Memory B cell (primary cell): ENCODE results near the gene OR8H3.
"Not testable (repeated sequence)": the region's sequence is repeated elsewhere in the genome, so short reads cannot be mapped to it uniquely, and the experiment has no call there.

Experiments
- ATAC-seq: fragments of 150-1000 bp; cut with Tn5 transposase; 2 replicates; pipeline ENCODE4 v1.10.0; 2021; ENCODE audit warnings: low read depth, mild to moderate bottlenecking, moderate library complexity
- DNase-seq, 2 donors: peaks; one replicate each; pipeline ENCODE4 v3.0.0; 2022; ENCODE audit warnings: low spot score in 2 of 2
- H3K27ac Mint-ChIP-seq: one replicate; pipeline ENCODE4 v1.8.0; 2022; ENCODE audit warnings: mild to moderate bottlenecking, moderate library complexity, mixed read lengths
- H3K27me3 Mint-ChIP-seq: one replicate; pipeline ENCODE4 v1.8.0; 2022; ENCODE audit warnings: mixed read lengths
- H3K36me3 Mint-ChIP-seq: one replicate; pipeline ENCODE4 v1.8.0; 2022; ENCODE audit warnings: mild to moderate bottlenecking, mixed read lengths
- H3K4me1 Mint-ChIP-seq: one replicate; pipeline ENCODE4 v1.8.0; 2022; ENCODE audit warnings: mixed read lengths
- H3K4me3 Mint-ChIP-seq: one replicate; pipeline ENCODE4 v1.8.0; 2022; ENCODE audit warnings: mild to moderate bottlenecking, moderate library complexity, mixed read lengths
- H3K9me3 Mint-ChIP-seq: one replicate; pipeline ENCODE4 v1.8.0; 2022; ENCODE audit warnings: mixed read lengths

OR8H3 gene

DNA sequence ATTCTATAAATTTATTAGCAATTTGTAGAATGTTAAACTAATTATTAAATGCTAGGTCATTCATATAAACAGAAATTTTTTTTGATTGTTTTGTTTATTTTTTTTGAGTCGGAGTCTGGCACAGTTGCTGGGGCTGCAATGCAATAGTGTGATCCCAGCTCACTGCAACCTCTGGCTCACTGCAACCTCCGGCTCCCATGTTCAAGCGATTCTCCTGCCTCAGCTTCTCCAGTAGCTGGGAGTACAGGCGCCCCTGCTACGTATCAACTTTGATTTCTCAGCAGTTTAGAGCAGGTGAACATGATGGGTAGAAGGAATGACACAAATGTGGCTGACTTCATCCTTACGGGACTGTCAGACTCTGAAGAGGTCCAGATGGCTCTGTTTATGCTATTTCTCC, at the start of gene OR8H3:
Gene OR8H3 (plus strand): TSS at position 301 of the 400 bp plus-strand sequence. CDS start 0 bp downstream, at position 301.
- Mint-ChIP-seq H3K27me3 (no peaks in the 10 kb centered on the region), H3K4me1 (no peaks in the 10 kb centered on the region), H3K27ac (no peak within 1 kb of the TSS), H3K36me3 (no peaks in the 10 kb centered on the region), H3K4me3 (no peak within 1 kb of the TSS), H3K9me3 (peaks cover 12% of the 10 kb centered on the region)
- ATAC-seq, result no peak
- DNase-seq, result no peak

DNA sequence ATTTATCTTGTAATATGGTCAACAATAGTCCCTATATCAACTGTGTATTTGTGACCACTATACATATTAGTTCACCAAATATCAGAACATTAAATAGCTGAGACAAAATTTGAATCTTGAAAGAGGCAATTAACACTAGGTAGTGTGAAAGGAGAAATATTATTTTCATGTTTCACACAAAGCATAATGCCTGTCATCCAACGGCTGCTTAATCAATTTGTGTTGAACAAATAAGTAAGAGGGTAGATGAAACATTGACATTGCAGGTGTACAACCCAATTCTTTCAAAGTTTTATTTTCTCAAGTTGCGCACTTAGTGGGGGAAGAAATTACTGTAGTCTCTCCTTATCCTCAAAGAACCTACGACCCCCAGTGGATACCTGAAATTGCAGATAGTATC, 32.5 kb upstream of the OR8H3 start:
- H3K36me3 Mint-ChIP-seq, result no peaks in the 10 kb centered on the region
- peaks cover 6% of the 10 kb centered on the region for H3K9me3 Mint-ChIP-seq
- ATAC-seq (no peak), DNase-seq (no peak)
- no peaks in the 10 kb centered on the region for H3K4me1 Mint-ChIP-seq
- H3K4me3 Mint-ChIP-seq, result no peak overlapping the region
- no peaks in the 10 kb centered on the region for H3K27me3 Mint-ChIP-seq
- H3K27ac Mint-ChIP-seq, result no peak overlapping the region

- no peak for DNase-seq
- peaks cover 8% of the 10 kb centered on the region for H3K9me3 Mint-ChIP-seq
- no peak within 1 kb of the TSS for H3K27ac Mint-ChIP-seq
- no peaks in the 10 kb centered on the region for H3K4me1 Mint-ChIP-seq
- H3K27me3 Mint-ChIP-seq, result no peaks in the 10 kb centered on the region
- H3K4me3 Mint-ChIP-seq, result no peak within 1 kb of the TSS
- H3K36me3 Mint-ChIP-seq, result no peaks in the 10 kb centered on the region
- ATAC-seq, result no peak
These were observed 29.2 kb upstream of the OR8H3 start, which contains the start of gene OR8I2 for GRCh38 chr11:56093008-56093407. TSS of gene OR8I2 (plus strand) at chr11:56093308. CDS start at chr11:56093308, 0 bp downstream.

DNA sequence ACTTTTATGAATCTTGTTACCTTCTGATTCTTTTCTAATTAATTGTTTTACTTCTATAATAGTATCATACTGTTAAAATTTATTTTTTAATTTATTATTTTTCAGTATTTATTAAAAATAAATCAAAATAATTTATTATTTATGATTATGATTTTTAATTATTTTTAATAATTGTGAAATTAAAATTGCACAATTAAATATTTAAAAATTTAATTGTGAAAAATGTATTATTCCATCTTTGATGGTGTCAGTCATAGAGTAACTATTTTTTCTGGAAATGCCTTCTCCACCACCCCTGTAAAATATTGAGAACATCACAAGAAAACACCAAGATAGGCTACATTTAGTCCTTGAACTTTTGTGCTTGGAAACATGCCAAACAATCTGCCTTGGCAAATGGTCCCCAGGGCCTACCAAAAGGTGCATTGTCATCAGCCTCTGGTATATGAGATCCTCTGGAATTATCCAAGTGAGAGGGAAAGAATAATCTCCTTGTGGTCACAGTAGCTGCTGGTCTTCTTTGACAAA, 18.9 kb upstream of the OR8H3 start, which contains the start of gene OR8H2:
Gene OR8H2 (plus strand): TSS at position 478 of the 528 bp plus-strand sequence. CDS start 1,356 bp downstream, outside the sequence.
- no peak for DNase-seq
- peaks cover 9% of the 10 kb centered on the region for H3K9me3 Mint-ChIP-seq
- no peaks in the 10 kb centered on the region for H3K36me3 Mint-ChIP-seq

GRCh38 chr11:56140151-56140661, 18.0 kb downstream of the OR8H3 start, which contains the start of gene OR8J3:
TSS of gene OR8J3 (minus strand) at chr11:56140201. CDS start at chr11:56137718, 2,483 bp downstream.
- no peaks in the 10 kb centered on the region for H3K36me3 Mint-ChIP-seq
- no peaks in the 10 kb centered on the region for H3K4me1 Mint-ChIP-seq
- no peak for DNase-seq
- no peak within 1 kb of the TSS for H3K4me3 Mint-ChIP-seq
- H3K9me3 Mint-ChIP-seq, result peaks cover 7% of the 10 kb centered on the region
- no peak for ATAC-seq
- H3K27ac Mint-ChIP-seq, result no peak within 1 kb of the TSS
- no peaks in the 10 kb centered on the region for H3K27me3 Mint-ChIP-seq

More for the DNA sequence above, 18.9 kb upstream of the OR8H3 start, which contains the start of gene OR8H2:
- Mint-ChIP-seq H3K4me3 (no peak within 1 kb of the TSS), H3K27me3 (no peaks in the 10 kb centered on the region), H3K27ac (no peak within 1 kb of the TSS), H3K4me1 (no peaks in the 10 kb centered on the region)
- no peak for ATAC-seq

DNA sequence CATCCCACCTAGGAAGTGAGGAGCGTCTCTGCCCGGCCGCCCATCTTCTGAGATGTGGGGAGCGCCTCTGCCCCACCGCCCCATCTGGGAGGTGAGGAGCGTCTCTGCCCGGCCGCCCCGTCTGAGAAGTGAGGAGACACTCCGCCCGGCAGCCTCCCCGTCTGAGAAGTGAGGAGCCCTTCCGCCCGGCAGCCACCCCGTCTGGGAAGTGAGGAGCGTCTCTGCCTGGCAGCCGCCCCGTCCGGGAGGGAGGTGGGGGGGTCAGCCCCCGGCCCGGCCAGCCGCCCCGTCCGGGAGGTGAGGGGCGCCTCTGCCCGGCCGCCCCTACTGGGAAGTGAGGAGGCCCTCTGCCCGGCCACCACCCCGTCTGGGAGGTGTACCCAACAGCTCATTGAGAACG, 21.5 kb downstream of the OR8H3 start:
- DNase-seq, H3K4me3 Mint-ChIP-seq, H3K4me1 Mint-ChIP-seq, H3K27ac Mint-ChIP-seq, H3K9me3 Mint-ChIP-seq, H3K36me3 Mint-ChIP-seq, H3K27me3 Mint-ChIP-seq, ATAC-seq: not testable (repeated sequence)

DNA sequence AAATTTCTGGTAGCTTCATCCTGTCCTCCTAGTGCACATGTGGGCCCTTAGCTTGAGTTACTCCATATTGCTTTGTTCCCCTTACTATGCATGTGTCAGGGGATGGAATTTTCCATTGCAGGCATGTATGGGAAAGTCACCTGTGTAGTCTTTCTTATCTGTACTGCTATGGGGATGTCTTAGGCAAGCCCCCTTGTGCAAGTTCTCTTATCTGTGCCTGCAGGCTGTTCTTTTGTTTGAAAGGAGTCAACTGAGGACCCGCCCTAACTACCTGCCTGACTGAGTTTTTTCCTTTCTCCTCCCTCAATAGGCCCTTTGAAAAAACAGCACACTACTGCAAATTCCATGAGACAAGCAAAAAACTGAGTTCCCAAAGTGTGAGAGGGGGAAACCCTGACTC, 29.2 kb downstream of the OR8H3 start:
- no peaks in the 10 kb centered on the region for H3K4me1 Mint-ChIP-seq
- H3K36me3 Mint-ChIP-seq, result no peaks in the 10 kb centered on the region
- no peak overlapping the region for H3K4me3 Mint-ChIP-seq
- DNase-seq (no peak), ATAC-seq (no peak)
- peaks cover 6% of the 10 kb centered on the region for H3K9me3 Mint-ChIP-seq
- H3K27ac Mint-ChIP-seq, result no peak overlapping the region
- H3K27me3 Mint-ChIP-seq, result no peaks in the 10 kb centered on the region

DNA sequence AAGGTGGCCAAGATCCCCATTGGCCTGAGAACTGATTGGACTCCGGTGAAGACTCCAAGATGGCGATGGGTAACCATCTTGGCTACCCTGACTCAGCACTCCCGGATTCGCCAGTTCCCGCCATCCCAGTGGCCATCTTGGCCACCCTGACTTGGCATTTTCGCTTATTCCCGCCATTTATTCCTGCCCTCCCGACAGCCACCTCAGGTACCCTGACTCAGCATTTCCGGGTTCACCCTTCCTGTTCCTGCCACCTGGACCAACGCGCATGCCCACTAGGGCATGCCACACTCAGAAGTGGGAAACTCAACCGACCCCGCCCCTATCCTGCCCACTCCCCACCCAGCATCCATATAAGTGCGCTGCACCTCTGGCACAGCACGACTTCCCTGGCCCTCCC, 30.2 kb downstream of the OR8H3 start:
- no peaks in the 10 kb centered on the region for H3K4me1 Mint-ChIP-seq
- H3K36me3 Mint-ChIP-seq, result no peaks in the 10 kb centered on the region
- no peaks in the 10 kb centered on the region for H3K27me3 Mint-ChIP-seq
- DNase-seq, result no peak
- H3K4me3 Mint-ChIP-seq, result no peak overlapping the region
- no peak overlapping the region for H3K27ac Mint-ChIP-seq
- no peak for ATAC-seq
- peaks cover 11% of the 10 kb centered on the region for H3K9me3 Mint-ChIP-seq

DNA sequence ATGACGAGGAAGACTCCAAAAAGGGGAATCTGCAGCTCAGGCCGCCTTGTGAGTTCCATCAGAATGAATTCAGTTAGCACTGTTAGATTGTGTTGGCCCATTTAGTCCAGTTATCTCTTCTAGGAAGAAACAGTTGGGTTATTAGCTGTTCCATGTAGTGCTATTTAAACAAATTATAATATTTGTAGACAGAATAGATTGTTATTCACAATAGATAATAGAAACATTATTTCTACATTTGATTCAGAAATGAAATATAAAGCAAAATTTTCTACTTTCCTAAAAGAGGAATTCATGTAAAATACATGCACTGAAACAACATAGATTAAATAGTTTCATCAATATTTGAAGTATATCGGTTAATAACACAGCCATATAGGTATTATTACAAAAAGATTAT, 38.0 kb downstream of the OR8H3 start, which contains the start of gene OR8K5:
Gene OR8K5 (minus strand): TSS at position 101 of the 400 bp plus-strand sequence. CDS start 0 bp downstream, at position 101.
- Mint-ChIP-seq H3K4me3 (no peak within 1 kb of the TSS), H3K4me1 (no peaks in the 10 kb centered on the region), H3K36me3 (no peaks in the 10 kb centered on the region), H3K9me3 (peaks cover 10% of the 10 kb centered on the region), H3K27me3 (no peaks in the 10 kb centered on the region), H3K27ac (no peak within 1 kb of the TSS)
- no peak for DNase-seq
- no peak for ATAC-seq

GRCh38 chr11:56163804-56164203, 41.6 kb downstream of the OR8H3 start:
- H3K27ac Mint-ChIP-seq, result no peak overlapping the region
- no peak for ATAC-seq
- H3K36me3 Mint-ChIP-seq, result no peaks in the 10 kb centered on the region
- no peak for DNase-seq
- H3K4me3 Mint-ChIP-seq, result no peak overlapping the region
- no peaks in the 10 kb centered on the region for H3K27me3 Mint-ChIP-seq
- no peaks in the 10 kb centered on the region for H3K4me1 Mint-ChIP-seq
- peaks cover 4% of the 10 kb centered on the region for H3K9me3 Mint-ChIP-seq

DNA sequence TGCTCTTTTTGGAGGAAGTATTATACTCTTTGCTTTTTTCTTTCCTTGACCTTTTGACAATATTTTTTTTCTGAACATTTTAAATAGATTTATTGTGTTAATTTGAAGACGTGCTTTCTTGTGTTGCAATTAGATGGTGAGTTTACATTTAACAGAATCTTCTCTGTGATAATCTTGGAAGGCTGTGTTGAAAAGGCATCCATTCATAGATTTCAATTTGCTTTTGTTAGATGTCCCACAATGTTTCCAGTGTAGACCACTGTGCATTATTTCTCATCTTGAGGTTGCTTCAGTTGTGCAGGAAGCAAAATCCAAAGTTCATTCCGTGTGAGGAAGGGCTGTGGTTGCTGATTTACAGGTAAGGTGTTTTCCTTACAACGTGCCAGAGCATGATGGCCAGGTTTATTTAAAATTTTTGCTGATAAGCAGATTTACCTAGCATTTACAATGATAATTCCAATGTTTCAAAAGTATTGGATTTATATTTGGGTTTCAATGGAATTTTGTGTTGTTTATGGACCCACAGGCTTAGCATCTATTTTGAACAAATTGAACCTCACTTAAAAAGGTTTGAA, 50.2 kb downstream of the OR8H3 start:
- no peaks in the 10 kb centered on the region for H3K36me3 Mint-ChIP-seq
- H3K4me1 Mint-ChIP-seq, result no peaks in the 10 kb centered on the region
- H3K27me3 Mint-ChIP-seq, result no peaks in the 10 kb centered on the region
- ATAC-seq, result no peak
- H3K27ac Mint-ChIP-seq, result no peak overlapping the region
- H3K9me3 Mint-ChIP-seq, result peaks cover 6% of the 10 kb centered on the region
- DNase-seq, result no peak
- H3K4me3 Mint-ChIP-seq, result no peak overlapping the region
